Aorta (tissue), 5 donors: ENCODE results near the gene TOX2. TPM values are rescaled to one million over a fixed set of nuclear protein-coding genes. Genes with fewer than 3 reads are reported as not detected.
"Not testable (repeated sequence)": the region's sequence is repeated elsewhere in the genome, so short reads cannot be mapped to it uniquely, and the experiment has no call there.

Experiments
- ATAC-seq: fragments of 200-7000 bp; cut with Tn5 transposase; one replicate; pipeline ENCODE4 v1.9.1; 2022; ENCODE audit warnings: moderate library complexity; ENCODE audit not compliant: low FRiP score
- DNase-seq, 2 donors: peaks; one replicate each; pipeline ENCODE4 v3.0.0-alpha.2; 2020
- H3K27ac ChIP-seq, 2 donors: one replicate each; pipeline ENCODE4 v1.5.1; 2013; ENCODE audit warnings: low read length in 2 of 2, mild to moderate bottlenecking in 2 of 2, moderate library complexity in 2 of 2, control low read depth in 1 of 2, inconsistent platforms in 1 of 2, low read depth in 1 of 2
- H3K27me3 ChIP-seq, 2 donors: one replicate each; pipeline ENCODE4 v1.6.1; 2013; ENCODE audit warnings: control low read depth in 1 of 2, low read length in 1 of 2, mild to moderate bottlenecking in 1 of 2, moderate library complexity in 1 of 2; ENCODE audit not compliant: insufficient read depth in 2 of 2, control insufficient read depth in 1 of 2
- H3K36me3 ChIP-seq, 2 donors: one replicate each; pipeline ENCODE4 v1.6.1; 2013; ENCODE audit warnings: control low read depth in 1 of 2, low read length in 1 of 2, mild to moderate bottlenecking in 1 of 2; ENCODE audit not compliant: insufficient read depth in 2 of 2, control insufficient read depth in 1 of 2
- H3K4me1 ChIP-seq, 2 donors: one replicate each; pipeline ENCODE4 v1.6.1; 2013; ENCODE audit warnings: low read length in 2 of 2, control low read depth in 1 of 2, mild to moderate bottlenecking in 1 of 2, moderate library complexity in 1 of 2; ENCODE audit not compliant: insufficient read depth in 2 of 2, control insufficient read depth in 1 of 2
- H3K4me3 ChIP-seq, 2 donors: one replicate each; pipeline ENCODE4 v1.5.1; 2013; ENCODE audit warnings: low read length in 2 of 2, control low read depth in 1 of 2, mild to moderate bottlenecking in 1 of 2
- H3K9me3 ChIP-seq: one replicate; pipeline ENCODE4 v1.6.1; 2013; ENCODE audit warnings: mild to moderate bottlenecking, low read length; ENCODE audit not compliant: control insufficient read depth
- WGBS, 2 donors: extraction: QIAGEN DNeasy Blood & Tissue Kit; methylation state at CpG; one replicate each; pipeline ENCODE4 v1.1.7; 2013; 5-methylcytosine and 5-hydroxymethylcytosine counted together
- intact Hi-C, 2 donors: fragments of 100-400 bp; cut with DNase I; formaldehyde crosslinking; loops; one replicate each; pipeline versions ENCODE4 v1.14.2 to v1.15.0; 2022
- polyA plus RNA-seq, 2 donors: library from polyadenylated mRNA; stranded (reverse); fragments of 200-250 nt; gene quantifications; one replicate each; pipeline ENCODE4 v1.2.3, GENCODE V29; 2013
- total RNA-seq, 2 donors: library from RNA; stranded (reverse); fragmentation: NEBNext Ultra II Directional; extraction: Animal tissue kit (Norgen Biotek cat#: 25700); gene quantifications; one replicate each; pipeline ENCODE4 v1.2.1, GENCODE V29; 2021
- donor health status: healthy with polysubstance abuse.
- donor health status: Bipolar disorder and iron deficiency.
- donor health status: DM: no; HTN: no; CAD: no.
- donor health status: DM: no; HTN: no; CAD: no.
- donor health status: DM: yes; HTN: yes; CAD: no.

TOX2 gene
- total and polyA plus RNA-seq, 4 donors, result 1.1 to 17.2 (median 9.4) TPM

DNA sequence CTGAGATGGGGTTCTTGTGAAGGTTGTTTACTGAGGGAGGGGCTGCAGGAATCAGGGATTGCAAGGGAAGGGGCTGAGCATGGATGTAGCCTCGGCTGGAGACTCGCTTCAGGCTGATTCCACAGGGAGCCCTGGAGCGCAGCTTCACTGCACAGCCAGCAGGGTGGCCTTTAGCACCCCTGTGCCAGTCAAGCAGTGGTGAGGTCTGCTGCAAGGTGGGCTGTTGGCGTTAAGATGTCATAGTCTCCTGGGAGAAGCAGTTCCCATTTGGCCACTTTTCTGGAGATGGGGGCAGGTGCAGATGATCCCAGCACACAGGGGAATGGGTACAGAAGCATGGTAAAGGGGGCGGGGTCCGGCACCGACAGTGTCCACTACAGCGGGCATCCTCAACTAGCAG is 126.3 kb downstream of the TOX2 start:
- no peak overlapping the region for H3K4me3 ChIP-seq
- ATAC-seq (no peak), DNase-seq (peak in 1 of 2 donors; percentile 10)
- H3K36me3 ChIP-seq, result no peaks in the 10 kb centered on the region
- no peaks in the 10 kb centered on the region for H3K27me3 ChIP-seq
- H3K27ac ChIP-seq, result no peak overlapping the region
- intact Hi-C loops, result no loop called here
- 91 to 93% methylated on average over 8 of the region's 8 CpGs for WGBS, 2 donors
- no peaks in the 10 kb centered on the region for H3K4me1 ChIP-seq
- H3K9me3 ChIP-seq, result no peaks in the 10 kb centered on the region

DNA sequence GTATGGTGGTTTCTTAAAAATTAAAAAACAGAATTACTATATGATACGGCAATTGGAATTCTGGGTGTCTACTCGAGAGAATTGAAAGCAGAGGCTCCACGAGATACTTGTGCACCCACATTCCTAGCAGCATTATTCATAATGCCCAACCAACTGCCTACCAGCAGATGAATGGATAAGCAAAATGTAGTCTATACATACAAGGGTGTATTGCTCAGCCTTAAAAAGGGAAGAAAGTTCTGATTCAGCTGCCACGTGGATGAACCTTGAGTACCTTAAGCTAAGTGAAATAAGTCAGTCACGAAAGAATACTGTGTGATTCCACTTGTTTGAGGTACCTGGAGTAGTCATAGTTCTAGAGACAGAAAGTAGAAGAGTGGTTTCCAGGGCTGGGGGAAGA is 130.1 kb downstream of the TOX2 start:
- ATAC-seq, DNase-seq, H3K9me3 ChIP-seq, H3K27me3 ChIP-seq, intact Hi-C loops, H3K4me1 ChIP-seq, H3K36me3 ChIP-seq, H3K4me3 ChIP-seq, H3K27ac ChIP-seq: not testable (repeated sequence)
- whole genome bisulfite sequencing, 2 donors, result 80 to 92% methylated on average over 5 of the region's 5 CpGs

DNA sequence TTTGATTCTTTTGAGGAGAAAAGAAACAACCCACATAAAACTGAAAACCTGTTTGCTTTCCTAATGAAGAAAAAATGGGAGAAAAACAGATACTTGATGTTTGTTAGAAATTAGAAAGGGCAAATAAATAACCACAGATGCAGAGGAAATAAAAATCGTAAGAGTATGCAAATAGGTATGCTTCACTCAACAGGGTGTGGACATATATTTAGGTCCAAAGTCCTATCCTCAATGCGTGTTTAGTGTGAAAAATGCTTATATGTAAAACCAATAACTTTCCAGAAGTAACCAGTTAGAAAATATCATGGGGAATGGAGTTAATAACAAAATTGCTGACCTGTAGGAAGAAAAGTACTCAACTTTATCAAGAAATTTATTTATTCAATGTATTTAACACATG is 135.7 kb downstream of the TOX2 start:
- H3K27ac ChIP-seq, result no peak overlapping the region

DNA sequence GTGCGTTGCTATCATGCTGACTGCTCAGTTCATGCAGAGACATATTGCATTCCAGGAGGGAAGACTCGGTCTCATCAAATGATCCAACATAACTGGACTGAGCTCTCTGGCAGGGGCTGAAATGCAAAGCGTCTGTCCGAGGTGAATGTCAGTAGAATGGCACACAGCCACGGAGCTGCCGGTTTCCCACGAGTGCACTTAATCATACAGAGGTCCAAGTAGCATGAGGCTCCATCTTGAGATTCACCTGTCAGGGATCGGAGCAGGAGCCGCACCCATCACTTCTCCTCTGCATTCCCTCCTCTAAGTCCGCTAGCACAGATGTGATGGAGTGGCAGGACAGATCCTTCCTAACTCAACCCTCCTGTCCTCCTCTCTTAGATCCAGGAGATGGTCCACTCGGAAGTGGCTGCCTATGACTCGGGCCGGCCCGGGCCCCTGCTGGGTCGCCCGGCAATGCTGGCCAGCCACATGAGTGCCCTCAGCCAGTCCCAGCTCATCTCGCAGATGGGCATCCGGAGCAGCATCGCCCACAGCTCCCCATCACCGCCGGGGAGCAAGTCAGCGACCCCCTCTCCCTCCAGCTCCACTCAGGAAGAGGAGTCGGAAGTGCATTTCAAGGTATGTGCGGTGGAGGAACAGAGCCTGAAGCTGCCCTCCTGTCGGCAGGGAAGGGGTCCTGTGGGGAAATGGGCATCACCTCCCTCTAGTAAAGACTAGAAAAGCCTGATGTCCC is 136.4 kb downstream of the TOX2 start:
- H3K9me3 ChIP-seq, result no peaks in the 10 kb centered on the region
- no peak overlapping the region for H3K4me3 ChIP-seq
- peaks cover 0 to 5% of the 10 kb centered on the region in 2 donors for H3K36me3 ChIP-seq
- no peaks in the 10 kb centered on the region for H3K27me3 ChIP-seq
- peak in 1 of 2 donors; percentile 55 for DNase-seq
- intact Hi-C loops, result no loop called here
- no peak for ATAC-seq
- H3K4me1 ChIP-seq, result no peaks in the 10 kb centered on the region
- WGBS, 2 donors, result 86 to 87% methylated on average over 25 of the region's 25 CpGs
- H3K27ac ChIP-seq, result no peak overlapping the region

More for the DNA sequence above, 135.7 kb downstream of the TOX2 start:
- Histone ChIP-seq H3K4me3 (no peak overlapping the region), H3K27me3 (no peaks in the 10 kb centered on the region), H3K9me3 (no peaks in the 10 kb centered on the region), H3K36me3 (peaks cover 0 to 5% of the 10 kb centered on the region in 2 donors), H3K4me1 (no peaks in the 10 kb centered on the region)
- 91 to 92% methylated on average over 2 of the region's 2 CpGs for WGBS, 2 donors
- intact Hi-C loops, result no loop called here
- no peak for DNase-seq
- no peak for ATAC-seq

DNA sequence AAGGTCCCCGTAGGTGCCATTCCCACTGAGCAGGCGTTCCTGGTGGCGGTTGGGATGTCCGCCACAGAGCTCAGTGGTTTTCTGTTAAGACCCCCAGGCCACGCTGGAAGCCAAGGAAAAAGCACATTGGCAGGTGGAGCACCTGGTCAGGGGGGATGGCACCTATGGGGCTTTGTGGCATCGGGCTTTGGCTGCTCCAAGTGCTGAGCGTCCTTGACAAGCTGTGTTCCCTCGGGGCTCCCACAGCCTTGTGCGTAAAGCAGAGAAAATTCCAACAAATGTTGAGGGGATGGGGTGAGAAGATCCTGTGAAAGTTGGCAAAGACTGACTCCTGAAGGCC is 137.0 kb downstream of the TOX2 start:
- ATAC-seq (no peak), DNase-seq (peak in 1 of 2 donors; percentile 49)
- Histone ChIP-seq H3K27ac (no peak overlapping the region), H3K36me3 (peaks cover 0 to 5% of the 10 kb centered on the region in 2 donors), H3K9me3 (no peaks in the 10 kb centered on the region), H3K4me1 (no peaks in the 10 kb centered on the region), H3K27me3 (no peaks in the 10 kb centered on the region), H3K4me3 (no peak overlapping the region)
- intact Hi-C loops, result no loop called here
- 93 to 94% methylated on average over 9 of the region's 9 CpGs for WGBS, 2 donors

DNA sequence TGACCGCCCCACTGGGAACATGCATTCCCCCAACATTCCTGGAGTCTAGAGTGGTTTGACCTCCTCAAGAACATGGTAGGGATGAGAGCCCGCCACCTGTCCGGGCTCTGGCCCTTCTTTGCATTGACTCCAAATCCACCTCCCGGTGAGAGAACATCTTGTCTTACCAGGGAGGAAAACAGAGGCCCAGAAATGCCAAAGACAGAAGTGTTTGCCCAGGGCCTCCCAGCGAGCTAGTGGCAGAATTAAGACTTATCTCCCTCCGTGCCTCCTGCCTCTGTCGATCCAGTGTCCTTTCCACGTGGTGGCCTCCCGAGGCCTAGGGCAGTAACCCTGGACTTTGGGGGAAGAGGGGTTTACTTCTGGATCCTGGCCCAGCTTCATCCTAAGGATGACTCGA is 137.5 kb downstream of the TOX2 start:
- 73 to 86% methylated on average over 10 of the region's 10 CpGs for WGBS, 2 donors
- peaks cover 0 to 5% of the 10 kb centered on the region in 2 donors for H3K36me3 ChIP-seq
- H3K9me3 ChIP-seq, result no peaks in the 10 kb centered on the region
- no peak overlapping the region for H3K4me3 ChIP-seq
- no peaks in the 10 kb centered on the region for H3K4me1 ChIP-seq
- H3K27me3 ChIP-seq, result no peaks in the 10 kb centered on the region
- no peak overlapping the region for H3K27ac ChIP-seq
- ATAC-seq, result no peak
- DNase-seq, result peak in 1 of 2 donors; percentile 16
- intact Hi-C loops, result no loop called here

DNA sequence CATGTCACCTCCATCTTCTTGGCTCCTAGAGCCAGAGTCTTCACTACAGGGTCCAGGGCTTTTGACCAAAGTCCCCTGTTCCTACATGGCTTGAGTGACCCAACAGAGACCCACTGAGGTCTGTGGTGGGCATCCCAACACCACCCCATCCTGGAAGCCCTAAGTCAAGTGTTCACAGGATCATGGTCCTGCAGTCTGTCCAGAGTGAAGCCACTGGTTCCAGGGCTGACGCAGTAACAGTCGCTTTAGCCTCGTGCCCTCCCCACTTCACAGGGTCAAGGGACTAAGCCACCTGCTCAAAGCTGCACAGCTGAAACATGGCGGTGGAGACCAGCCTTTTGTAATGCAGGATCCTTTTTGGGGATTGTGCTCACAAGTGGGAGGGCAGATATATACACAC is 138.4 kb downstream of the TOX2 start:
- no peak overlapping the region for H3K4me3 ChIP-seq
- peaks cover 4% of the 10 kb centered on the region for H3K9me3 ChIP-seq
- no peak for ATAC-seq
- H3K36me3 ChIP-seq, result peaks cover 1 to 5% of the 10 kb centered on the region in 2 donors
- peak in 1 of 2 donors; percentile 12 for DNase-seq
- no peak overlapping the region for H3K27ac ChIP-seq
- WGBS, 2 donors, result 95 to 97% methylated on average over 4 of the region's 4 CpGs
- intact Hi-C loops, result no loop called here
- H3K27me3 ChIP-seq, result no peaks in the 10 kb centered on the region
- H3K4me1 ChIP-seq, result no peaks in the 10 kb centered on the region

DNA sequence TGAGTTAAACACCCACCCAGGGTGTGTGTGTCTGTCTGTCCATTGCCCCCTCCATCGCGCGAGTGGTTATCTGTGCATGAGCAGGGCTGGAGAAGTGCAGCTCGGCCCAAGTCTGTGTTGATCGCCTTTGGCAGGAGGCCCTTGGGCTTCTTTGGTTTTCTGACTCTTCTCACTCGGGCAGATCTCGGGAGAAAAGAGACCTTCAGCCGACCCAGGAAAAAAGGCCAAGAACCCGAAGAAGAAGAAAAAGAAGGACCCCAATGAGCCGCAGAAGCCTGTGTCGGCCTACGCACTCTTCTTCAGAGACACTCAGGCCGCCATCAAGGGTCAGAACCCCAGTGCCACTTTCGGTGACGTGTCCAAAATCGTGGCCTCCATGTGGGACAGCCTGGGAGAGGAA is 139.5 kb downstream of the TOX2 start:
- peaks cover 4% of the 10 kb centered on the region for H3K9me3 ChIP-seq
- no peaks in the 10 kb centered on the region for H3K4me1 ChIP-seq
- peaks cover 2 to 5% of the 10 kb centered on the region in 2 donors for H3K36me3 ChIP-seq
- WGBS, 2 donors, result 91% methylated on average over 16 of the region's 16 CpGs
- ATAC-seq (no peak), DNase-seq (peak in 1 of 2 donors; percentile 17)
- no peaks in the 10 kb centered on the region for H3K27me3 ChIP-seq
- H3K4me3 ChIP-seq, result no peak overlapping the region
- no peak overlapping the region for H3K27ac ChIP-seq
- intact Hi-C loops, result no loop called here

DNA sequence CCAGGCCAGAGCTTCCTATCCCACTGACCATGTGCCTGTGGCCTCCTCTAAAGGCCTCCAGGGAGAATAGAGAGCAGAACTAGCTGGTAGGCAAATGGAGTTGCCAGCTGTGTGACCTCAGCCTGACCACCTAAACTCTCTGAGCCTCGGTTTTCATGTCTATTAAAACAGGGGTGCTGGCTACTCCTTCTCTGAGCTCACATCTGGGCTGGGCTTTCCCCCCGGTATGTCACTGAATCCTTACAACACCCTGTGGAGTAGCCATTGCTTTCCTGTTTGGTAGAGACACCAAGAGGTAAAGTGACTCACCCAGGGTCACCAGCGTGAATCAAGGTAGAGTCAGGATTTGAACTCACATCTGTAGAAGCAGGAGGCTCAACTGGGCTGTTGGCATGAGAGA is 140.2 kb downstream of the TOX2 start:
- H3K4me1 ChIP-seq, result no peaks in the 10 kb centered on the region
- H3K27ac ChIP-seq, result no peak overlapping the region
- no peak overlapping the region for H3K4me3 ChIP-seq
- no peaks in the 10 kb centered on the region for H3K27me3 ChIP-seq
- WGBS, 2 donors, result 92 to 94% methylated on average over 3 of the region's 3 CpGs
- ATAC-seq (no peak), DNase-seq (peak in 1 of 2 donors; percentile 12)
- peaks cover 2 to 5% of the 10 kb centered on the region in 2 donors for H3K36me3 ChIP-seq
- H3K9me3 ChIP-seq, result peaks cover 4% of the 10 kb centered on the region
- intact Hi-C loops, result no loop called here
